MG63 (cell line): ENCODE results near the gene SVIL. TPM values are rescaled to one million over a fixed set of nuclear protein-coding genes. Genes with fewer than 3 reads are reported as not detected.
"Not testable (repeated sequence)": the region's sequence is repeated elsewhere in the genome, so short reads cannot be mapped to it uniquely, and the experiment has no call there.

Source experiments
- DNase-seq: peaks from one replicate; pipeline ENCODE4 v3.0.0-alpha.2; 2020
- H3K27me3 ChIP-seq: fragments of 250-450 bp; sonication (Bioruptor Pico); 2 replicates; pipeline ENCODE4 v1.5.1; 2020; ENCODE audit warnings: mild to moderate bottlenecking, moderate library complexity
- H3K36me3 ChIP-seq: fragments of 250-450 bp; sonication (Bioruptor Pico); 2 replicates; pipeline ENCODE4 v1.5.1; 2020; ENCODE audit warnings: mild to moderate bottlenecking, moderate library complexity
- H3K4me3 ChIP-seq: fragments of 250-450 bp; sonication (Bioruptor Pico); 2 replicates; pipeline ENCODE4 v1.5.1; 2020; ENCODE audit warnings: mild to moderate bottlenecking, moderate library complexity
- H3K9me3 ChIP-seq: fragments of 250-450 bp; sonication (Bioruptor Pico); 2 replicates; pipeline ENCODE4 v1.5.1; 2020; ENCODE audit warnings: mild to moderate bottlenecking, moderate library complexity
- total RNA-seq: library from RNA; depleted of rRNA; stranded (reverse); fragments of >200 nt; shearing (Covaris generic); gene quantifications from 2 replicates; pipeline ENCODE4 v1.2.3, GENCODE V29; 2014; ENCODE audit warnings: low replicate concordance

Gene SVIL
- total RNA-seq, 1 experiment from 2014 or later: 5.6 TPM

DNA sequence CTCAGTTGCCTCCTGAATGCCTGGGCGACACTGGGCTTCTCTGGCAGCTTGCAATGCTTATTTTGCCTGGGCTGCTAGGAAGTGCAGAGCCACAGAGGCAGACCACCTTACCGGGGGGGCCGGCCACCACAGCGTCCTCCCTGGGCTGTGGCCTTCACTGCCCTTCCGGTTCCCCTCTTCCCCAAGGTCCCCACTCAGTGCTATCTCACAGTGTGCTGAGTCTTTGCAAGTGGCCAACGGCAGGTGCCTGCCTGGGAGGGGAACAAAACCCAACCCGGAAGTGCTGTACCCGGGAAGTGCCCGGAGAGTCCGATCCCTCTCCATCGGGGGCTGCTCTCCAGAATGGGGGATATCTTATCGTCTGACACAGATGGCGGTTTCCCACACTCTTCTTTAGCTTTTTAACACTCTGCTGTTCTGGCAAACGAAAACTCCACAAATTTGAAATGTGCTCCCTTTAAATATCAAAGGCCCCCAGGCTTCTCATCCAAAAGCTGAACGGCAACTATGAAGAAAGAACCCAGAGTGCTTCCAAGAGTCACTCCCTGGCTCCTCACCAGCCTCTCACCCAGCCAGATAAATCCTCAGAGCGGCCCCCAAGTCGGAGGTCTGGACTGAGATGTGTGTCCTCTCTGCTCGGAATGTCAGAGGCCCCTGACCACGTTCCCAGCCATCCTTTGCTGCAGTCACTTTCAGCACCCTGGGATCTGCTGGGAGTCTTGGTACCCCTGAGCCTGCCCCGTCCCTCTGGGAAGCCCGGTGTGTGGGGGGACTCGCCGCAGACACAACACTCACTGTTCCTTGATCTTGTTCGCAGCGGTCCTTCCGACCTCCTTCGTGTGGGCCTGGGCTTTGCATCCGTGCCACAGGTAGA lies 165.1 kb downstream of the SVIL start:
- H3K36me3 ChIP-seq: peaks cover 4% of the 10 kb centered on the region
- H3K4me3 ChIP-seq: no peak overlapping the region
- H3K27me3 ChIP-seq: no peaks in the 10 kb centered on the region
- DNase-seq: no peak
- no peaks in the 10 kb centered on the region for H3K9me3 ChIP-seq

DNA sequence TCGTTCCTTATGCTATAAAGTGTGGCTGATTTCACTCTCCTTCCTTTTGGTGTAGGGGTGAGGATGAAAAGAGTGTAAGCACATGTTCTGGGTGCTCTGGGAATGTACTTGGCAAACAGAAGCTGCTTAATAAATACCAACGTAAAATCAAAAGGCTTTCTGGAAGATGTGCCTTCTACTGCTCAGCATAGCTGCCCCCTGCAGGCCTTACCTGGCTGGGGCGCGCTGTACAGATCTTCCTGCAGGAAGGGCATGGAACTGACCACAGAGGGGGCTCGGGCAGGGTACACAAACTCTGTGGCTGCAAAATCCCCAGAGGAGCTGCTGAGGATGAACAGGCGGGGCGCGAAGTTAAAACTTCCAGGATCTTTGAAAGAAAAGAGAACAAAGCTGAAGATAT lies 169.4 kb downstream of the SVIL start:
- peaks cover 2% of the 10 kb centered on the region for H3K9me3 ChIP-seq
- no peak overlapping the region for H3K4me3 ChIP-seq
- H3K27me3 ChIP-seq: no peaks in the 10 kb centered on the region
- peaks cover 8% of the 10 kb centered on the region for H3K36me3 ChIP-seq
- DNase-seq: no peak

DNA sequence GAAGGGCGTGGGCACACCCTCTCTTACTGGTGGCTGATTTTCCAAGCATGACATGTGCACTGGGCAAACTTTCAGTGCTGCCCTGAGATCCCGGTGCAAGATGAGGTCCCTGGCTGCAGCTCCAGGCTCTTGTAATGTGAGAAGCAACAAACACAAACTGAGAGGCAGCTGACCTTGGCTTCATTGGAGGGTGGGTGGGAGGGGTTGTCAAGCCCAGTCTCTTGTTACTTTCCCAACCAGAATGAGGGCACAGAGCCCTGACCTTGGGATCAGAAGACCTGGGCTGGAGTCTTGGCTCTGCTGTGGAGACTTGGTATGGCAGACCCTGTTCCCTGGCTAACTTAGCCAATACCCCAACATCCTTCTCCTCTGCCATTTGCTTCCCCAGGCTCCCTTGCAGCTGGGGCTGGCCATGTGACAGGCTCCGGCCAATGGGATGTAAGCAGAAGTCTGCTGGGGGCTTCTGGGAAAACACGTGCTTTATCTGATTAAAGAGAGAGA lies 170.1 kb downstream of the SVIL start:
- H3K4me3 ChIP-seq, H3K27me3 ChIP-seq, H3K36me3 ChIP-seq, H3K9me3 ChIP-seq, DNase-seq: not testable (repeated sequence)

DNA sequence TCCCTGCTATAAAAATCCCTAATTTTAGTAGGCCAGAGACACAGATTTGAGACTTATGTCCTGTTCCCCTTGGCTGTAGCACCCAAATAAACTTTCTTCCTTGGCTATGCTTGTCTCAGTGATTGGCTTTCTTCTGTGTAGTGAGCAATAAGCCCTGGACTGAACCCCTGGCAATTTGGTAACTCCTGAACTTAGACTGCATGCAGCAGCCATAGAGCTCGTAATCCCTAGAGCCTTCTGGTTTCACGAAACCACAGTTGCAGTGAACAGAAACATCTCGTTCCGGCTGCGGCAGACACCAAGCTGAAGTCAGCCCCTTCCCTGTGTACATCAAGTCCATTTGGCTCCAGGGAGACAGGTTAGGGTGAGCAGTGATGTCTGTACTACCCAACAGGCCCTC lies 173.7 kb downstream of the SVIL start:
- Histone ChIP-seq H3K4me3 (no peak overlapping the region), H3K27me3 (no peaks in the 10 kb centered on the region), H3K9me3 (peaks cover 11% of the 10 kb centered on the region), H3K36me3 (peaks cover 18% of the 10 kb centered on the region)
- no peak for DNase-seq

DNA sequence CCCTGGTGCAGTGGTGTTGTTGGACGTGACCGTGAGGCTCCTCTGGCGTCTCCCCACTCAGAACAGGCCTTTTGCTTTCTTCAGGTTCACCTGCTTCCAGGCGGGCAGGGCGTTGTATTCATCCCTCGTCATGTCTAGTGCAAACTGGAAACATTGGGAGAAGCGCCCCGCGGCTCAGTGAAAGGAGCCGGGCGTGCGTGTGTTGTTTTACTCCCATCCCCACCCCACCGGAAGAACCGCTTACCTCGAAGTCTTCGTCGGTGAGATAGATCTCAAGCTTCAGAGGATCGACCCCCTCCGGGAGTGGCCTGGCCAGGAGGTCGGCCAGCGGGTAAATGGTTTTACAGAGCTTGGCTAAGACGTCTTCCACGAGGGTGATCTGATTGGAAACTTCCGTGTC lies 176.6 kb downstream of the SVIL start:
- Histone ChIP-seq H3K36me3 (peaks cover 19% of the 10 kb centered on the region), H3K9me3 (peaks cover 11% of the 10 kb centered on the region)
- H3K4me3 ChIP-seq, H3K27me3 ChIP-seq, DNase-seq: not testable (repeated sequence)

DNA sequence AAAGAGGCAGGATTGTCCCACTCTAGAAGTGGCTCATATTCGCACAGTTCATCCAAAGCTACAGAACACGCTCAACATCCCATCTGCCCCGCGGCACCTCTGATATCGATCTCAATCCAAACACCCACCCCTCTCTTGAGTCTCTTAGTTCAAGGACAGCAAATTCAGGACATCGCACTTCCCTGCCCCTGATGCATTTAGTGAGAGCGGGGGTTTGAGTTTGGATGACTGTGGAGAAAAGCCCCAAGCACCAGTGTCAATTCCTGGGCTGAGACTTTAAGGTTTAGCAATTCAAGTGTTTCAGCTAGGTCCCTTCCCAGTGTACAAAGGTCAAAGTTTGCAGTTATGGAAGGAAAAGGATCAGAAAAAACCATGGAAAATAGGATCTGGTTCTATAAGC lies 179.7 kb downstream of the SVIL start:
- H3K4me3 ChIP-seq: no peak overlapping the region
- no peaks in the 10 kb centered on the region for H3K27me3 ChIP-seq
- H3K36me3 ChIP-seq: peaks cover 13% of the 10 kb centered on the region
- peaks cover 6% of the 10 kb centered on the region for H3K9me3 ChIP-seq
- DNase-seq: no peak

DNA sequence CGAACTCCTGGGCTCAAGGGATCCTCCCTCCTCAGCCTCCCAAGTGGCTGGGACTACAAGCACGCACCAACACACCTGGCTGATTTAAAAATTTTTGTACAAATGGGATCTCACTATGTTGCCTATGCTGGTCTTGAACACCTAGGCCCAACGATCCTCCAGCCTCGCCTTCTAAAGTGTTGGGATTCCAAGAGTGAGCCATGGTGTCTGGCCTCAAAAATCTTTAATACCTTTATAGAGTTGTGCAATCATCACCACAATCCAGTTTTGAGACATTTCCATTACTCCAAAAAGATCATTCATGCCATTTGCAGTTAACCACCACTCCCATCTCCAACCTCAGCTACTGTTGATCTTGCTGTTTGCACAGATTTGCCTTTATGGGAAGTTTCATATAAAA lies 180.5 kb downstream of the SVIL start:
- peaks cover 9% of the 10 kb centered on the region; the same call in 1 of the 2 replicates for H3K36me3 ChIP-seq
- no peak for DNase-seq
- no peak overlapping the region for H3K4me3 ChIP-seq
- no peaks in the 10 kb centered on the region for H3K27me3 ChIP-seq
- peaks cover 1% of the 10 kb centered on the region; the same call in 1 of the 2 replicates for H3K9me3 ChIP-seq

DNA sequence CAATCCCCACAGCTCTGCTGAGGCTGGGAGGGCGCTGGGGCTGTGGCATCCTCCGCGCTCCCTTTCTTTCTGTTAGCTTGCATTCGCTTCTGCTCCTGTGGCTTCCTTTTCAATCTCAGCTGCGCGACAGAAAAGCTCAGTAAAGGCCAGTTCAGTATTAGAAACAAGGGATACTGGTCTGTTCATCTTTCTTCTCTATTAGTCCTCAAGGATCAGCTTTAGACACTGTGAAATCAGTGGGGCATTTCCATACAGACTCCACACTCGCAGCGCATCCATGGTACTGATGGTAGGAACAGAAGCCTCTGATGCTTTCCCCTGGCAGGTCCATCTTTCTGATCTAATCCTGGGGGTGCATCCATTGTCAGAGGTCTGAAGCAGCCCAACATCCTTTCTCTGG lies 182.2 kb downstream of the SVIL start:
- no peak for DNase-seq
- H3K27me3 ChIP-seq: no peaks in the 10 kb centered on the region
- H3K9me3 ChIP-seq: no peaks in the 10 kb centered on the region
- peaks cover 7% of the 10 kb centered on the region; the same call in 1 of the 2 replicates for H3K36me3 ChIP-seq
- H3K4me3 ChIP-seq: no peak overlapping the region

DNA sequence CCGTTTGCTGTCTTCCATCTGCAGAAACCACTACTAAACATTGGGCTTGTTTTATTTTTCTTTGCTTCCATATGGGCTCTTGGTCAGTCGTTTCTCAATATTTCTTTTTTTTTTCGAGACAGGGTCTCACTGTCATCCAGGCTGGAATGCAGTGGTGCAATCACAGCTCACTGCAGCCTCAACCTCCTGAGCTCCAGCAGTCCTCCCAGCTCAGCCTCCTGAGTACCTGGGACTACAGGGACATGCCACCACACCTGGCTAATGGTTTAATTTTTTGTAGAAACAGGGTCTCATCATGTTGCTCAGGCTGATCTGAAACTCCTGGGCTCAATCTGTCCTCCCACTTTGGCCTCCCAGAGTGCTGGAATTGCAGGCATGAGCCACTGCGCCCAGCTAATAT lies 182.8 kb downstream of the SVIL start:
- no peaks in the 10 kb centered on the region for H3K9me3 ChIP-seq
- DNase-seq: no peak
- peaks cover 4% of the 10 kb centered on the region; the same call in 1 of the 2 replicates for H3K36me3 ChIP-seq
- no peak overlapping the region for H3K4me3 ChIP-seq
- no peaks in the 10 kb centered on the region for H3K27me3 ChIP-seq

DNA sequence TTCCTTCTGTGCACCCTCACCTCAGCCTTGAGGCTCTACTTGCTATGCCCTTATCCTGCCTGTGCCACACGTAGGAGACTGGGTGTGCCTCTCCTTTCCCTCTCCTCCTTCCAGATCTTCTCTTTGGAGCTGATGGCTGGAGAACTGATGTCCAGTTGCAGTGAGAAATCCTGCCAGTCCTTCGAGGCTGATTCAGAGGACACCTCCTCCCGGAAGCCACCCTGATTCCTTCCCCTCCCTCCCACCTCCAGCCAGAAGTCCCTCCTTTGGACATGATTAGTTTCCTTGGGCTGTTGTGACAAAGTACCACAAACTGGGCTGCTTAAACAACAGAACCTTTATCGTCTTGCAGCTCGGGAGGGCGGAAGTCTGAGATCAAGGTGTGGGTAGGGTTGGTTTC lies 184.4 kb downstream of the SVIL start:
- Histone ChIP-seq H3K27me3 (no peaks in the 10 kb centered on the region), H3K36me3 (peaks cover 4% of the 10 kb centered on the region; the same call in 1 of the 2 replicates), H3K9me3 (no peaks in the 10 kb centered on the region), H3K4me3 (no peak overlapping the region)
- DNase-seq: no peak

DNA sequence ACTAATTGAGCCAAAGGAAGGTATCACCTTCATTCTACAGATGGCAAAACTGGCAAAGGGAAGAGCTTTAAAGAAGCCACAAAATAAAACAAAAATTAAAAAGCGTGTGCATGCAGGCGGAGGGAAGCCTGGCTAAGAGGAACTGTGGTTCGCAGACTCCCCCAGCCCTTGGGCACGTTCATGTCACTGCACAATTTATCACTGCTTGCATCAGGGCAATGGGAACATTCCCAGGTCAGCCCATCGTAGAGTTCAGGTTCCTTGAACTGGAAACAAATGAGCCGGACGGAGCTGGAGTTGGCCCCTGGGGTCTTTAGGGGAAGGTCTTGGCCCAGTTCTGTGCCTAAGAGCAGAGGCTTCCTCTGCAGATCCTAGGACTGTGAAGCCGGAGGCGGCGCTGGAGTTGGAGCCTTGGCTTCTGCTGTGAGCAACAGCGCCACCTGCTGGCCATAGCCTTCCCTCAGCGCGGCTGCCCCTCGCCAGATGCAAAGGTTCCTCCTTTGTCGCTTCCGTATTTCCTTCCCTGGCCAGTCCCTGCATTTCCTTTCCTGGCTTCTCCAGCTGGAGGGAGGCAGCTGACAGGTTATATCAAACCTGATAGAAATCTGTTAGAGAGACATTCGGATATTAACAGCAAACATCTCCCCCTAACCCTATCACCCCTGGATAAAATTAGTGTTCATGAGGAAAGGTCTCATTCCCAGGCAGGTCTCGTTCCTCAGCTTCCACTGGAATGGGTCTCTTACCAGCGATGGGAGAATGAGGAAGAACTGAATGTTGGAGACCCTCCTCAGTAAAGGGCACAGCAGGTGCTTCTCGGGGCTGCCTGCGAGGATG lies 185.8 kb downstream of the SVIL start:
- DNase-seq: peak; percentile 66
- not testable (repeated sequence) for H3K27me3 ChIP-seq, H3K4me3 ChIP-seq, H3K36me3 ChIP-seq, H3K9me3 ChIP-seq

DNA sequence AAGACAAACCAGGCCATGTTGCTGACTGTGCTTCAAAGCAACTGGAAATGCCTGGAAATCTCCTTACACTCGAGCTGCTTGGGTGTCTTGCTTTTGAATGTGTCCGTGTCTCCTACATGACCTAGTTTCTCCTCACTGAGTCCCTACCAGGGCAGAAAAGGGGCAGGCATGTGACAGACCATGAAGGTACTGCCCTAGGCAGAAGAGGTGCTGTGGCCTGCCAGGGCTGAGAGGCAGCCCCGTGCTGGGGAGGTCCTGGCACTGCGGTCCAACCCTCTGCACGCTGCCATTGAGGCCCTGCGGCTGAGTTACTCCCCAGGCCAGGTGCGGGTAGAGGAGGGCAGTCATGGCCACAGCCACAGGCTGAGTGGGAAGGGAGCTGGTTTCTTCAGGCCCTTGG lies 186.6 kb downstream of the SVIL start:
- Histone ChIP-seq H3K36me3 (peaks cover 3% of the 10 kb centered on the region; the same call in 1 of the 2 replicates), H3K9me3 (no peaks in the 10 kb centered on the region), H3K27me3 (no peaks in the 10 kb centered on the region), H3K4me3 (no peak overlapping the region)
- DNase-seq: no peak

DNA sequence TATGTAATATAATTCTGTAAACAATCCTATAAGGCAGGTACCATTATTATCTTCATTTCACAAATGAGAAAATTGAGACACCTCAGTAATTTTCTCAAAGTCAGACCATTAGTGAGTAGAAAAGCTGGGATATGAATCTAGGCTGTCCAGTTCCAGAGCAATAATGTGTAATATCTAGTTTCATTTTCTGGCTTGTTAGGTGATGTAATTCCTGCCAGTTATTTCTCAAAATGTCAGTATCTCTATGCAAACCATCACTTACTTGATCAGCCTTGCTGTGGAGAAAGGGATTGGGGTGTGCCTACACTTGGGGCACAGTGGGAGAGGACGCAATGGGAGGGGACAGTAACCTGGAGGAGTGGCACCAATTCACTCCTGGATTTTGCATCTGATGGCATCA lies 188.4 kb downstream of the SVIL start:
- Histone ChIP-seq H3K27me3 (no peaks in the 10 kb centered on the region), H3K36me3 (peaks cover 2% of the 10 kb centered on the region; the same call in 1 of the 2 replicates), H3K9me3 (no peaks in the 10 kb centered on the region), H3K4me3 (no peak overlapping the region)
- DNase-seq: no peak

DNA sequence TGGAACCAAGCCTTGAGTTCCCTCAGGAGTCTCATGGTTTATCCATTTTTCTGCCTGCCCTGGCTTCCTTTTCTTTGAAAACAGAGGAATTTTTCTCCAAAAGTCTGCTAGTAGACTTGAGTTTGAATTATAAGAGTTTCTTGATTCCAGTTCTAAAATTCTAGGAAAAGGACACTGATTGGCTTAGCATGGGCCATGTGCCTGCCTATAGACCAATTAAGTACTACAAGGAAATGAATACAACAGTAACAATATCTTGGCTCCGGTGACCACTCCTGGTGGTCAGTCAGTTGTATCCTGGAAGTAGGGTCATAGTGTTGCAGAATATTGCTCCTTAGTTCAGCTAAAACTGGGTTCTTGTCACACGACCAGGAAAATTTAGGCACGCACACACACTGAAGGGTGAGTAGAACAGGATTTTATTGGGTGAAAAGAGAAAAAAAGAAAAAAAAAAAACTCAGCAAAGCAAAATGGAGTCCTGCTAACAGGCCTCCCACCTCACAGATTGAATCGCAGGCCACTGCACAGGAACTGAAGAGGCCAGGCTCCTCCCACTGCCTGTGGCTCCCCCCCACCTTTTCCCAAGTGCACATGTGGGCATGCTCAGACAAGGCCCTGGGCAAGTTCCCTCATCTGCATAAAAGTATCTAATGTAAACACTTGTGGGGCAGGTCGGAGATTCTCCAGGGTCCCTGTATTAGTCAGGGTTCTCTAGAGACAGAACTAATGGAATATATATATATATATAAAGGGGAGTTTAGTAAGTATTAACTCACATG lies 190.8 kb downstream of the SVIL start:
- no peak overlapping the region for H3K4me3 ChIP-seq
- no peaks in the 10 kb centered on the region for H3K36me3 ChIP-seq
- no peaks in the 10 kb centered on the region for H3K27me3 ChIP-seq
- peak; percentile 9 for DNase-seq
- H3K9me3 ChIP-seq: no peaks in the 10 kb centered on the region

DNA sequence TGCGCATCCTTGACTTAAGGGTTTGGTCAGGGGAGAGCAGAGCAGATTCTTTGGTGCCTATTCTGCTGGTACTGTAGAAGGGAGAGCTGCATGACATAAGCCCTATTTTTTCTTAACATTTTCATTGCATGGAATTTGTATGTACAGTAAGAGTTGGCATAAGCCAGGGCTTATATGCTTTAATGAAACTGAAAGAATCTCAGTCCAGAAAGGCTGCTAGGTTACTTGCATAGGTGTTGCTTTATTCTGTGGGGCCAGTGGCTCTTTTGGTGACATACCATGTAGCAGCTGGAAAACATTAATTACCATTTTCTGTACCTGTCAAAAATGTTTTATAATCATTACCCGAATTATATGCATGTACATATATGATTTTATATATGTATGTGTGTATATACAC lies 193.8 kb downstream of the SVIL start:
- H3K9me3 ChIP-seq: peaks cover 10% of the 10 kb centered on the region
- DNase-seq: no peak
- no peaks in the 10 kb centered on the region for H3K27me3 ChIP-seq
- H3K36me3 ChIP-seq: no peaks in the 10 kb centered on the region; the same call in 1 of the 2 replicates
- H3K4me3 ChIP-seq: no peak overlapping the region

DNA sequence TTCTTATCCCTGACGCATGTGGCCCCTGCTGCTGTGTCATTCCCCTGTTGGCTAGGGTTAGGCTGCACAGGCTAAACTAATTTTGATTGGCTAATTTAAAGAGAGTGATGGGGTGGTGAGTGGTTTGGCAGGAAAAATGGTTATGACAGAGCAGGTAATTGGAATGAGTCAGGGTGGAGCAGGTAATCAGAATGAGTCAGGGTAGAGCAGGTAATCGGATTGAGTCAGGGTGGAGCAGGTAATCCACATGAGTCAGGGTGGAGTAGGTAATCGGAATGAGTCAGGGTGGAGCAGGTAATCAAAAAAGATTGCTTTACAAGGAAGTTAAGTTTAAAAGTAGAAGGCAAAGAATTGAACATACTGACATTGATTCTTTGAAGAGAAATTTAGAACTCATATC lies 195.8 kb downstream of the SVIL start:
- H3K36me3 ChIP-seq, H3K4me3 ChIP-seq, DNase-seq, H3K27me3 ChIP-seq: not testable (repeated sequence)
- peaks cover 12% of the 10 kb centered on the region for H3K9me3 ChIP-seq

DNA sequence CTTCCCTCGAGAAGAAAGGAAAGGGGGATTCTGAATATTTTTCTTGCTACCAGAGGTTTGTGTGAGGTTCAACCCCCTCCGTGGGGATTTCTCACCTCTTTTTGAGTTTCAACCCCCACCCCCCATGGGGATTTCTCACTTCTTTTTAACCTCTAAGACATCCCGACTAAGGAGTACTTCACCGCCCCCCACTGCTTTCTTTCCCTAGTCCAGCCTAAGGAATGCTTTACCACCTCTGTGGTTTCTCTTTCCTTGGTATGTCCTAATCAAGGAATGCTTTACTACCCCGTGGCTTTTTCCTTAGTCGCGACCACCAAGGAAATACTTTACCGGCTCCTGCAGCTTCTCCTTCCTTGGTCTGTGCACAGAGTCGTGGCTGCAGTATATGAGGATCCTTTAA lies 196.5 kb downstream of the SVIL start:
- H3K27me3 ChIP-seq: no peaks in the 10 kb centered on the region
- no peak for DNase-seq
- H3K4me3 ChIP-seq: no peak overlapping the region
- H3K36me3 ChIP-seq: no peaks in the 10 kb centered on the region; the same call in 1 of the 2 replicates
- peaks cover 12% of the 10 kb centered on the region for H3K9me3 ChIP-seq
